Measurements from ENCODE around the gene NPAS1.
A peak's percentile ranks its signal among the peaks of the same experiment; 100 is the strongest.

The NPAS1 gene, protein sequence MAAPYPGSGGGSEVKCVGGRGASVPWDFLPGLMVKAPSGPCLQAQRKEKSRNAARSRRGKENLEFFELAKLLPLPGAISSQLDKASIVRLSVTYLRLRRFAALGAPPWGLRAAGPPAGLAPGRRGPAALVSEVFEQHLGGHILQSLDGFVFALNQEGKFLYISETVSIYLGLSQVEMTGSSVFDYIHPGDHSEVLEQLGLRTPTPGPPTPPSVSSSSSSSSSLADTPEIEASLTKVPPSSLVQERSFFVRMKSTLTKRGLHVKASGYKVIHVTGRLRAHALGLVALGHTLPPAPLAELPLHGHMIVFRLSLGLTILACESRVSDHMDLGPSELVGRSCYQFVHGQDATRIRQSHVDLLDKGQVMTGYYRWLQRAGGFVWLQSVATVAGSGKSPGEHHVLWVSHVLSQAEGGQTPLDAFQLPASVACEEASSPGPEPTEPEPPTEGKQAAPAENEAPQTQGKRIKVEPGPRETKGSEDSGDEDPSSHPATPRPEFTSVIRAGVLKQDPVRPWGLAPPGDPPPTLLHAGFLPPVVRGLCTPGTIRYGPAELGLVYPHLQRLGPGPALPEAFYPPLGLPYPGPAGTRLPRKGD

GRCh38 chr19:47019431-47020041, at the start of gene NPAS1:
Gene NPAS1 (plus strand): TSS chr19:47019837. CDS start chr19:47021048, 1,211 bp downstream.
- DNase-seq: no peak

DNA sequence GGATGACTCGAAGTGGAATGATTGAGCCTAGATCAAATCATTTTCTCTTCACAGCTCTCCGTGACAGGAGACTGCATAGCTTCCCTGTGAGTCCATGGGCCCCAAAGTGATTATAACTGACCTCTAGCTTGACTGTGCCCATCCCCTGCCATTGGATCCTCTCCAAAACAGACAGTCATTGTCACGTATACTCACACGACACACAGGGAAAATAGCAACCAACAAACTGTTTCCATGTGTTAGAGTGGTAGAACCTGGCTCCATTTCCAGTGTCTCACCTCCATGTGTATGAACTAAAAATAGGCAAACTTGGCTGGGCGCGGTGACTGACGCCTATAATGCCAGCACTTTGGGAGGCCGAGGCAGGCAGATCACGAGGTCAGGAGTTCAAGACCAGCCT, 48.8 kb upstream of the NPAS1 start:
- no peak for DNase-seq

GRCh38 chr19:46972311-46972710, 47.3 kb upstream of the NPAS1 start:
- no peak for DNase-seq

DNA sequence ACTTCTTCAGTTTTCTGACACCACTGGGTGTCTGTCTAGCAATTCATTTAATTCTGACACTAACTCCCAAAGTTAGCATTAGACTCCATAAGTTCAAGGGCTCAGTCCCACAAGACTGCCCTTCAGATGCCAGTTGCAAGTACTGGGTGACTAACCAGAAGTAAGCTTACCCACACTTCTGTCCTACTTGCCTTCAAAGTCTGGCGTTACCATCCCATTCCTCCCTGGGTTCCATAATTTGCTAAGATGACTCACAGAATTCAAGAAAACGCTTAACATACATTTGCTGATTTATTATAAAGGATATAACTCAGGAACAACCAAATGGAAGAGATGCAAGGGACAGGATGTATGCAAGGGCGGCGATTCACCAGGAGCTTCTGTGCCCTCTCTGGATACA, 45.5 kb upstream of the NPAS1 start:
- DNase-seq: no peak

- DNase-seq: no peak
Measured at GRCh38 chr19:46975011-46975924, 44.4 kb upstream of the NPAS1 start.

DNA sequence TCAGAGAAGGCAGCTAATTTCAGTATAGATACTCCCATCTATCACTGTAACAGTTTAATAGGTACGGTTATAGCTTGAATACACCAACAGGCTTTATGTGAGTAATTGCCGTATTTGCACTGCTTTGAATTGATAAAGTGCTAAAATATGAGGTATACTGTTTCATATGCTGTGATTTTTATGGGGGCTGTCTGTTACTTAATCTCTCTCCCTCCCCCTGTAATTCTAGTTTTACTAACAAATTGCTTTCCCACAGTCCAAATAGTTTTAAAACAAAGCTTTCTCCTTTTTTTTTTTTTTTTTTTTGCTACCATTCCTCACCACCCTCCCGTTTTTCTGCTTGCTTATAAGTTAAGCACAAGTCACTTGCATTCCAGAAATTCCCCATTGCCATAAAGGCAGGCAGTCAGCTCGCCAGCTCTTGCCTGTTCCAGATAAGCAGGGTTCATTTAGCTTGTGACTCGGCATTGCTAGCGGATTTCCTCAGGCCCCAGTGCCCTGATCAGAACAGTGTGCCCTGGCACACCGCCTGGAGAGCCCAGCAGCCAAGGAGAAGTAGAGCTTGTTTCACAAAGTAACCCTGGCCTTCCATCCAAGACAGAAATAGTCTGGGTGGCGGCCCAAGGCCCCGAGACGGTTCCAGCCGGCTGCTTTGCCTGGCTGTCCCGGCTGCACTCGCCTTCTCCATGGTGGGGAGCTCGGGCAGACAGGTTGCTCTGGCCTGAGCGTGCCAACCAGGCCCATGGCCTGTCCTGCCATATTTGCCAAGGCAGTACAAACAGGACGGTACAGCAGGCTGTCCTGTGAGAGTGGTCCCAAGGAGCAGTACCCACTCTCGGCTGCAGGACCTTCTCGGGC, 43.5 kb upstream of the NPAS1 start:
- DNase-seq: no peak

DNA sequence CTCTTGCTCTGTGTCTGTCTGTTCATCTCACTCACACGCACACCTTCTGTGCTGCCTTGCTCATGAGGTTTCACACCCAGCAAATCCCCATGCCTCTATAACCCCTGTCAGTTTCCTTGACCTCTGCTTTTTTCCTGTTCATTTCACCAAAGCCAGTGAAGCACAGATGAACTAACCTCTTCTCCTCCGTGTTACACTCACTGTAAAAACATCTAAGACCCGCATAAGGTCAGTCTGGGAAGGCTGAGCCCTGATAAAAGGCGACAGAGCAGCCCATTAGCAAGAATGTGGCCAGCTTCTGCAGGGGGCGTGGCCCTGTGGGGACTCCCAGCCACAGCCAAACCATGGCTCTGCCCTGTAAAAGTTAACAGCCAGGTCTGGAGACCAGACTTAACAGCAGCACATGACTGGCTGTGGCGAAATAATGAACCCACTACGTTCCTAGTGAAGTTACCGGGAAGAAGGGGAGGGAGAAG, 42.8 kb upstream of the NPAS1 start:
- DNase-seq: no peak

- no peak for DNase-seq
Measured at GRCh38 chr19:46977548-46977947, 42.1 kb upstream of the NPAS1 start.

- DNase-seq: peak; percentile 40
Measured at GRCh38 chr19:46978171-46978869, 41.3 kb upstream of the NPAS1 start.

DNA sequence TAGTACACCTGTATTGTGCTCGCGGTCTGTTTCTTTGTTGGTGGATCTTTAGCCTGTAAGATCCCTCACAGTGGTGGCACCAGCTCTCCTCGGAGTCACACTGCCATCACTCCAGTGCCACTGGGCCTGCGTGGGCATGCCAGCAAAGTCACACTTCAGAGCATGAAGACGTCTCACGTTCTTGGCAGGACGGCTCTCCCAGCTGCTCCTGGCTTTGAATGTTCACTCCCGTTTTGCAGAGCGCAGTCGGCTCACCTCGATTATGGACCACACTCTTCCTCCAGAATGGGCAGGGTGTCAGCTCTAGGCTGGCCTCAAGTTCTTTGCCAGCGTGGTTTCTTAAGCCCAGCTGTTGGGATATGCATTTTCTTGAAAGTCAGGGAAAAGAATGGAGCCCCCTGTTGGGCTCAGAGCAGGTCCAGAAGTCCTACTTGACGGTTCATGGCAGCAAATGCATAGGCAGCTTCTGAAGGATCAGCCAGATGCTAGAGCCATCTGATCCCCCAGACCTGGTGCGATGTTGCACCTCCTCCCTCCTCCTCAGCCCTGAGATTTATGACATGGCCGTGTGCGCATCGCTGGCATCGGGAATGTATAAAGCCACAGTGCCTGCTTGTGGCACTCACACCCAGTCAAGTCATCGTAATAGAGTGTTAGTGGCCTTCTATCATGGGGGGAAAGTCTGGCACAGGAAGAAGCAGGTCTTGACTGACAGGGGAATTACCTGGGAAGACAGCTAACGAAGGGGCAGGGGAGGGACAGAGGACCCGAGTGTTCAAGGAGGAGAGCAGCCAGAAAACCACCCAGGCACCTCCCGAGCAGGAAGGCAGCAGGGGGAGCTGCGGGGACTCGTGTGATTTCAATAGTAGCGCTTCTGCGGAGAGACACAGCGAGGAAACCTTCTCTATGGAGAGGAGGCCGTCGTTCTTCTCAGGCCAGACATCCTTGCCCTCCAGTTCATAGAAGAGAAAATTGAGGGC, 40.2 kb upstream of the NPAS1 start:
- DNase-seq: no peak

DNA sequence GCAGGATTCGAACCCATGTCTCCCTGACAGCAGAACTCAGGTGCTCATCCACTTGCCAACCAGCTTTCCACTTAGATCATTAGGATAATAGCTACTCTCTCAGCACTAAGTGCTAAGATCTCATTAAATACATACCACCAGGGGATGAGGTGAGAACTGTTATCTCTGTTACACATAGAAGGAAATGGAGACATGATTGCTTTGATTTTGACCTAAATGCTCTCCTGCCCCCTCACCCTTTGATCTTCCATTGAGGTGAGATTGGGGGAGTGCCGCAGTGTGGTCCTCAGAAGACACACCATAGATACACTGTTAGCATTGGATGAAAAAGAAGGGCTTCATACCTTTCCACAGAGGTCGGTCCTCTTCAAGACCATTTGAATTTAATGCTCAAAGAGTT, 38.9 kb upstream of the NPAS1 start:
- no peak for DNase-seq

DNA sequence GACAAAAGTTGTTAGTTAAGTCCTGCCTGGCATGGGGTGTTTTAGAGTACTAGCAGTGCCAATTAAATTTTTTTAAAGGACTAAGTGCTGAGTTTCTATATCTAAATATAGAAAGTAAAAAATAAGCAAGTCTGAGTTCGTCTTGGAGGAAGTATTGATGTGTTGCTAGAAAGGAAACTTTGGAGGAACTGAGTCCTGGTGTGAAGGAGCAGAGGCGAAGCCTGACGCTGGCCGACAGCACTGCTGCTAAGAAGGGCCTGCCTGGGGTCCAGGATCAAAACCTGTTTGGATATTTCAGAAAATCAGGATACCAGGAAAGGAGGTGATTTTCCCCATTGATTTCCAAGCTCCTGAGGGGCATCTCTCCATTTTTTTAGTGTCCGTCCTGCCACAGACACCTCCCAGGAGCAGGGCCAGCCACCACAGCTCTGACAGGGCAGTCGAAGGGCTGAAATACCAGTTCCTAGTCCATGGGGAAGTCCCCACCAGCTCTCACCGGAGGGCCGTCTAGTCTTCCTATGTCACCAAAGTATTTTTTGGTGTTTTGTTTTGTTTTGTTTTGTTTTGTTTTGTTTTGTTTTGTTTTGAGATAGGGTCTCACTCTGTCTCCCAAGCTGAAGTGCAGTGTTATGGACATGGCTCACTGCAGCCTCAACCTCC, 38.2 kb upstream of the NPAS1 start:
- no peak for DNase-seq

- no peak for DNase-seq
Measured at GRCh38 chr19:46983097-46983496, 36.5 kb upstream of the NPAS1 start.

DNA sequence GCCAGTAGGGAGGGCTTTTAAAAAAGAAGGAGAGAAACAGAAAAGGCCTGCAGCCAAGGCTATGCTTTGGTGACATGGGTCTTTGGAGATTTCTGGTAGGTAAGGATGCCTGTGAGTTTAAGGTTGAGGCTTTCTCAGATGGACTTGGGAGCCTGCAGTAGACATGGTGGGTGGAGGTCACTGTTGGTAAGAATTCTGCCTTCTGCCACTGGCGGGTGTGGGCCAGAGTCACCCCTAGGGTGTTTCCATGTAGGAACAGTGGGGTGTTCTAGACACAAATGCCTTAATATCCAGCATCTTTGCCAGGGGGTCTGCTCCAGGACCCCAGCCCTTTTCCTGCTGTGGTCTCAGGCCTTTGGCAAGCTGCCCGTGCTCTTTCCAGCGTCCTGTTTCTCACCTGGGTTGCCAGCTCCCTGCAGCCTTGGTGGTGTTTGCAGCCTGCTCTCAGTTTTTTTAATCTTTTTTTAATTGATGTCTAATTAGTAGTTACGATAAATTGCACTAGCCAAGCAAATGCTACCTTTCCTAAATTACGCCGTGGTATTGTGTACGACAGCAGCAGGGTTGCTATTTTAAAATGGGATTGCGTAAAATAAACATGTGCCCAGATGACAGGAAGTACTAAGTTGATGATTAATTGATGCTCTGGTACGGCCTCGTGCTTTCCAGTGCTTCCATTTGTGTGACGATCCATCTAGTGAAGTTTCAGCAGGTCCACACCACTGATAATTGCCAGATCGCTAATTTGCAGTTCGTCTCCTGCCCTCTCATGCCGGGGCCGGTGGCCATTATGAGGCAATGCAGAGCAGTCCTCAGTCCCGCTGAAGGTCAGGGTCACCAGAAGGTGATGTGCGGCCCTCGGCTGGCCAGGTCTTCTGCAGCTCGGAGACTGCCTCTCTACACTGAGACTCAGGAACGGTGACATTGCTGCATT, 35.3 kb upstream of the NPAS1 start:
- DNase-seq: no peak

- no peak for DNase-seq
Measured at GRCh38 chr19:46985542-46986415, 33.9 kb upstream of the NPAS1 start.

DNA sequence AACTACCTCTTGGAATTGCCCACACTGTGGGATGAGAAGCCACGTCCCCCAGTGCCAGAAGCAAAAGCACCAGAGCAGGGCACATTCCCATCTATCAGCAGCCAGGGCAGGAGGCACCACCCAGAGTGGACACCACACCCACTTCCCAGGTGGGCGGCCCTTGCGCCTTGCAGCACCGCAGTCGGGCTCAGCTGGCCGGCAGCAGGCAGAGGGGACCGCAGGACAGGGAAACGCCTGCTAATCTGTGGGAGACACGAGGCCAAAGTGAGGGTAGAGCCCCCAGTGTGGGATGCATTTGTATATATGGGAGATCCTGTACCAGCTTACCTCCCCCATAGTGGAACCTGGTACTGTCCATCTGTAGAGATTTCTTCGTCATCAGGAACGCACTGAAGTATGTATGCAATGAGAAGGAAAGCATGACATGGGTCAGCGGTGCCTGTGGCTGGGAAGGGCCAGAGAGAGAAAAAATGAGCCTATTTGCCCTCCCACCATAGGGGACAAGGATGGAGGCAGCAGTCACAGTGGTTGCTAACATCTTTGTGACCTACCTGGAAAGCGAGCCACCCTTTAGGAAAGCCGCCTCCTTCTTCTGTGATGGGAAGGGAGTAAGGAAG, 30.9 kb upstream of the NPAS1 start:
- no peak for DNase-seq
